GM18873 (cell line): ENCODE data around the gene PSMA2.
A peak's percentile ranks its signal among the peaks of the same experiment; 100 is the strongest.

Source experiments
- ATAC-seq: cut with Tn5 transposase; IDR thresholded peaks from one replicate; pipeline ENCODE4 v1.9.1; 2021; ENCODE audit warnings: mild to moderate bottlenecking, moderate library complexity, moderate number of reproducible peaks; ENCODE audit not compliant: unreplicated experiment, low FRiP score

PSMA2 gene

GRCh38 chr7:42940985-42941847 is 9.2 kb upstream of the PSMA2 start:
- ATAC-seq = peak; percentile 40

GRCh38 chr7:42939457-42940240 is 7.7 kb upstream of the PSMA2 start:
- ATAC-seq = no peak

GRCh38 chr7:42935861-42936260 is 3.9 kb upstream of the PSMA2 start:
- ATAC-seq = no peak

DNA sequence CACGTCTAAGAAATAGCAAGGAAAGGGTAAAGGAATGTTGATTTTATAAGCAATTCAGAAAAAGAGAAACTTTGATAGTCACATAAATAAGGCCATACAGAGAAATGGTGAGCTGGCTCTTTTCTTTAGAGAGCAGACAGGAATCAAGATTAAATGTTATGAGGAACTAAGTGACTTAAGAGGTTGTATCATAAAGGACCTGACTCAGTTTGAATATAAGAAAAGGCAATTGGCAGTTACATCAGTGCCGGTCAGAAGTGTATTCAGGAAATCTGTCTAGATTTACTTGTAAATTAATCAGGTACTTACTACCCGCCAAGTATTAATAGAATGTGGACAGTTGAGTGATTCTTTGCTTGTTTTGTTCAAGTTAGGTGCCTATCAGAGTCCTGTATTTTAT is 2.3 kb upstream of the PSMA2 start:
- no peak for ATAC-seq

GRCh38 chr7:42932811-42933591 is 1.0 kb upstream of the PSMA2 start:
- no peak for ATAC-seq

DNA sequence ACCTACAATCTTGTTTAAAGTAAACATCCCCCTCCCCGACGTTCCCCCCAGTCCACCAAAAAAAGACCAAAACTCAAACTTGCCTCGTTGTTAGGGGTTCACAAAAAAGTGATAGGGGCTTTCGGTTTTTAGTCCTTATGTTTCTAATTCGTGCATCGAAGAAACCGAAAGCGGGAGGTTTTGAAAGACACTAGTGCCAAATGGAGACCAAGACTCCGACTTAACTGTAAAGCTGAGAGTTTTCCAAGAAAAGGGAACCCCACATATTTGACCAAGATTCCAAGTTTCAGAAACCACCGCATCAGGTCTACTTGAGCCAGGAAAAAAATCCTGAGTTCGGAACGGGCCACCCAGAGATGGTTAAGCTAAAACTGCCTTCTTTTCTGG is 534 bp downstream of the PSMA2 start:
- no peak for ATAC-seq

- no peak for ATAC-seq
These were observed 1.1 kb downstream of the PSMA2 start for GRCh38 chr7:42930889-42931288.

GRCh38 chr7:42929449-42929848 is 2.5 kb downstream of the PSMA2 start:
- ATAC-seq = no peak

- no peak for ATAC-seq
These were observed 3.2 kb downstream of the PSMA2 start for GRCh38 chr7:42928754-42929153.

- no peak for ATAC-seq
These were observed 5.8 kb downstream of the PSMA2 start for GRCh38 chr7:42926204-42926603.

GRCh38 chr7:42925630-42926029 is 6.3 kb downstream of the PSMA2 start:
- ATAC-seq = no peak

DNA sequence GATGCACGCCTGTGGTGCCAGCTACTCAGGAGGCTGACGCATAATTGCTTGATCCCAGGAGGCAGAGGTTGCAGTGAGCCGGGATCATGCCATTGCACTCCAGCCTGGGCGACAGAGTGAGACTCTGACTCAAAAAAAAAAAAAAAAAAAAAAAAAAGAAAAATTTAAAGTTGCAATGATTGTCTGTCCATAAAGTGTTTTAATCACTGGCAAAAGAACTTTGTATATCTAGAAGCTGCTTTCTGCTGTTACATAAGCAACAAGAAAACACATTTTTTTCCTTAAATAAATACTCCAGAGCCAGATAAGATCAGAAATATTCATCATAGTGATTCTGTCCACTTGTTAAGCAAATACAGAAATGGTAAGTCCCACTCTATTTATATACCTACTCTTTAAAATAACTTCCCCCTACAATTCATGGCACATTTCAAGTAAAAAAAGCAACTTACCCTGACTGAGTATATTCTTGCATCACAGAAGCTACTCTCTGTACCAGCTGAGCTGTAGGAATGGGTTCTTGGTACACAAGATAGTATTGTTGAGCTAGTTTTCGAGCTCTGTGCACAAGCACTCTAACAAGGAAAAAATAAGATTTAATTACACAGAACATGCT is 7.6 kb downstream of the PSMA2 start:
- ATAC-seq = no peak

GRCh38 chr7:42922017-42922753 is 9.8 kb downstream of the PSMA2 start:
- ATAC-seq = no peak

DNA sequence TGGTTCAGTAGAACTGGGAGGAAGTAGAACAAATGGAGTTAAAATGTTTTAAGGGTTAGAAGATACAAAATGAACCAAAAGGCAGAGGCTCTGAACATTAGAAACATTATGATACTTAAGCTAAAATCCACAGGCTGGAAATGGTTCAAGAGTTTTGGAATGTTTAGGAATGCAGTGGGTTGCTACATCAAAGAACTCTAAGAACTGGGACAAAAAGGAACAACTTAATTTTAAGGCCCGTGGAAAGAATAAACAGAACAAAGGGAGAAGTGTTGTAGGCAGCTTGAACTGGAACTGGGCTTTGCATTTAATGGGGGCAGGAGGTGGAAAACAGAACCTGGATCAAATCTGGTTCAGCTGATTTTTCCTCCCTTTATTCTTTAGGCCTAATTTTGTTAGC is 16.6 kb downstream of the PSMA2 start:
- no peak for ATAC-seq

DNA sequence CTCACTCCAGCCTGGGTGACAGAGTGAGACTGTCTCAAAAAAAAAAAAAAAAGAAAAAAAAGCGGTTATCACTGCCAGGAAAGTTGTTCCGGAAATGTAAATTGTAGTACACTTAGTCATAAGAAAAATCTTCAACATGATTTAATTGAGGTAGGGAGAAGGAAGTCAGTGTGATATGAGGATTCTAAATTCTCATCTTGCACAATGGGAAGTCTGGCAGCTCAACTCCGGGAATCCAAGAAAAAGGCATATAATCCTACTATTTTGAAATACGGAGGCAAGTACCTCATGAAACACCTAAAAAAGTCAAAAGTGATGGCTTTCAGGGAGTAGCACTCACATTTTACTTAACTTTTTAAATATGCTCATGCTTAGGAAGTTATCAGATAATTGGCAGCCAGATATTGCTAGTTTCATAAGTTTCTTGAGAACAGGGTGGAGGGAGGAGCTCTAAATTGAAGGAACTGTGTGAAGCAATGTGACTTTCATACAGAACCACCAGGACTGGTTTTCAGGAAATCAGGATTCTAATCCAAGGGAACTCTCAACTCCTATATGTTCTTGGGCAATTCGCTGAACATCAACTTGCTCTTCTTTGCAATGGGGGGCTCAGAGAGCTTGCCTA is 17.4 kb downstream of the PSMA2 start:
- ATAC-seq = no peak

DNA sequence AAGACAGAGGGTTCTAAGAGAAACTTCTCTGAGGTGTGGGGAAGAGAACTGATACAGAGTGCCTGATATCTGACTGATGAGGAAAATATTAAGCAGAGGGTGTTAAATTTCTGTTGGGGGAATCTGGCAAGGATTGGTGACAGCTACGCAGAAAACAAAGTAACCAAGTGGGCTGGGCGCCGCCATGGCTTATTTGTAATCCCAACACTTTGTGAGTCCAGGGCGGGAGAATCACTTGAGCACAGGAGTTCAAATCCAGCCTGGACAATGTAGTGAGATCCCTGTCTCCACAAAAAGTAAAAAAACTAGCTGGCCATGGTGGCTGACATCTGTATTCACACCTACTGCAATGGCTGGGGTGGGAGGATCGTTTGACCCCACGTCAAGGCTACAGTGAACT is 18.0 kb downstream of the PSMA2 start:
- no peak for ATAC-seq

- ATAC-seq = no peak
These were observed 18.4 kb downstream of the PSMA2 start for GRCh38 chr7:42913591-42913990.

DNA sequence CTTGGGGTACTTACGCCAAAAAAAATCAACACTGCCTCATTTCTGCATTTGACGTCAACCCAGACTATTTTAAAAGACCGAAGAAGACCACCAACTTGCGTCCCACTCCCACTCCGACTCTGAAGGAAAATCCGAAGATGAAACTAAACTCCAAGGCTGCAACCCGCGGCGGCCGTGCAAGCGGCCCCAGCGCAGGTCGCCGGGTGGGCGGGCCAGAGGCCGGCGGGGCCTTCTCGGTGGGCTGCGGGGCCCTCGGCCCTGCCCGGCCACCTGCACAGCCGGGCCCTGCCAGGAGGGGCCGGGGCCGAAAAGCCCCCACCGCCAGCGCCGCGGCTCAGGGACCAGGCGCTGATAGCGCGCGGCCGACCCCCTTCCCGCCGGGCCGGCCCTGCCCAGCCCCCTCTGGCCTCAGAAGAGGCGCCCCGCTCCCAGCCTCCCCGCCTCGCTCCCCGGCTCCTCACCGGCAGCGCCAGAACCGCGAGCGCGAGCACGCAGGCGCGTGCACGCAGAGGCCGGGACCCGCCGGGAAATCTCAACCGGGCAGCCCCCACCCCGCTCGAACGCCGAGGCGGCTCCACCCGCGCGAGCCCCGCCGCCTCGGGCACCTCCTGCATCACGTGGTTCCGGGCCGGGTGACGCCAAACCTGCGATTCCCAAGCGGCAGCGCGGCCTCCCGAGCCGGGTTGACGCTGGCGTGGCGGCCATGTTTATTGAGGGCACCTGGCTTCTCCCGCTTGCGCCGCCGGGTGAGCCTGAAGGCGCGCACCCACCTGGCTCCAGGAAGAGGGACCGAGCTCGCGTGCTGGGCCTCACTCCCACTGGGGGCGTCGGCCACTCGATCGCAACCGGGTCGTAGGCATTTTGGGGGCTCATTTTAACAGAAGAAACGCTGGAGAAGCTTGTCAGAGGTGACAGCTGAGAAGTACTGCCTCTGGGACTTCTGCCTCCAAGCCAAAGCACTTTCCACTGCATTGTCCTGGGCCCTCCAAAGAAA is 20.2 kb downstream of the PSMA2 start, which contains the start of gene C7orf25:
C7orf25 (minus strand) TSS at position 617 of the 994 bp plus-strand sequence. CDS start 1,170 bp downstream, outside the sequence.
- ATAC-seq = peak; percentile 82
